Esophagus (tissue), 2 donors: ENCODE data around the gene TRERF1. TPM values are rescaled to one million over a fixed set of nuclear protein-coding genes. Genes with fewer than 3 reads are reported as not detected.
A peak's percentile ranks its signal among the peaks of the same experiment; 100 is the strongest.

ENCODE experiments used
- H3K27ac ChIP-seq, 2 donors: one replicate each; pipeline ENCODE4 v1.5.1; 2013; ENCODE audit warnings: low read depth in 2 of 2, mild to moderate bottlenecking in 2 of 2, inconsistent platforms in 1 of 2, low read length in 1 of 2, moderate library complexity in 1 of 2
- H3K27me3 ChIP-seq, 2 donors: one replicate each; pipeline ENCODE4 v1.6.1; 2013; ENCODE audit warnings: low read length in 2 of 2, control low read depth in 1 of 2, mild to moderate bottlenecking in 1 of 2; ENCODE audit not compliant: insufficient read depth in 2 of 2, control insufficient read depth in 1 of 2
- H3K36me3 ChIP-seq, 2 donors: one replicate each; pipeline ENCODE4 v1.6.1; 2013; ENCODE audit warnings: low read length in 1 of 2; ENCODE audit not compliant: control insufficient read depth in 2 of 2, insufficient read depth in 2 of 2
- H3K4me1 ChIP-seq, 2 donors: one replicate each; pipeline ENCODE4 v1.6.1; 2013; ENCODE audit warnings: low read length in 1 of 2; ENCODE audit not compliant: control insufficient read depth in 2 of 2, insufficient read depth in 2 of 2
- H3K4me3 ChIP-seq, 2 donors: one replicate each; pipeline ENCODE4 v1.5.1; 2013; ENCODE audit warnings: low read length in 2 of 2, mild to moderate bottlenecking in 2 of 2, low read depth in 1 of 2, moderate library complexity in 1 of 2
- H3K9me3 ChIP-seq, 2 donors: one replicate each; pipeline ENCODE4 v1.6.1; 2013; ENCODE audit warnings: mild to moderate bottlenecking in 2 of 2, low read depth in 1 of 2, low read length in 1 of 2, moderate library complexity in 1 of 2; ENCODE audit not compliant: control insufficient read depth in 2 of 2, insufficient read depth in 1 of 2
- WGBS, 2 donors: extraction: QIAGEN DNeasy Blood & Tissue Kit; methylation state at CpG; one replicate each; pipeline ENCODE4 v1.1.7; 2013; 5-methylcytosine and 5-hydroxymethylcytosine counted together
- polyA plus RNA-seq, 2 donors: library from polyadenylated mRNA; stranded (reverse); fragments of 200-250 nt; gene quantifications; one replicate each; pipeline ENCODE4 v1.2.3, GENCODE V29; 2013
- donor health status: healthy with polysubstance abuse.
- donor health status: Bipolar disorder and iron deficiency.

TRERF1 gene
- polyA plus RNA-seq, 2 donors, result 4.6 to 8.1 TPM

DNA sequence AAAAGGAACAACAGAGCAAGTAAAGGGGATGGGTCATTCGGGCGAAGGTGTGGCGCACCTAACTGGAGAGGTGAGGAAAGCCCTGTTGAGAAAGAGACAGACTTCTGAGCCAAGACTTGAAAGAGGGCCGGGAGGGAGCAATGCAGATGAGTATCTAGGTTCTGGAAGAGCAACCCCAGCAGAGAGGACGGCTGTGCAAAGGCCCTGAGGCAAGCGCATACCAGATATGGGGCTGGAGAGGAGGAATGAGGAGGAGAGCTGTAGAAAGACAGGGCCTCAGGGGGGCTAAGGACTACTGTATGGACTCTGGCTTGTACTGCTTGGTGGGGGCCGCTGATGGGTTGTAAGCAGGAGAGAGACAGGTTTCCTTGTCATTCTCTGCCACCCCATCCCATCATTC lies 21.9 kb downstream of the TRERF1 start:
- H3K27ac ChIP-seq, result peak overlapping the region in 1 of 2 donors; percentile 7
- 86 to 91% methylated on average over 7 of the region's 7 CpGs for WGBS, 2 donors
- H3K27me3 ChIP-seq, result no peaks in the 10 kb centered on the region
- H3K4me1 ChIP-seq, result peaks cover 4 to 9% of the 10 kb centered on the region in 2 donors
- no peaks in the 10 kb centered on the region for H3K9me3 ChIP-seq
- H3K36me3 ChIP-seq, result no peaks in the 10 kb centered on the region
- no peak overlapping the region for H3K4me3 ChIP-seq

DNA sequence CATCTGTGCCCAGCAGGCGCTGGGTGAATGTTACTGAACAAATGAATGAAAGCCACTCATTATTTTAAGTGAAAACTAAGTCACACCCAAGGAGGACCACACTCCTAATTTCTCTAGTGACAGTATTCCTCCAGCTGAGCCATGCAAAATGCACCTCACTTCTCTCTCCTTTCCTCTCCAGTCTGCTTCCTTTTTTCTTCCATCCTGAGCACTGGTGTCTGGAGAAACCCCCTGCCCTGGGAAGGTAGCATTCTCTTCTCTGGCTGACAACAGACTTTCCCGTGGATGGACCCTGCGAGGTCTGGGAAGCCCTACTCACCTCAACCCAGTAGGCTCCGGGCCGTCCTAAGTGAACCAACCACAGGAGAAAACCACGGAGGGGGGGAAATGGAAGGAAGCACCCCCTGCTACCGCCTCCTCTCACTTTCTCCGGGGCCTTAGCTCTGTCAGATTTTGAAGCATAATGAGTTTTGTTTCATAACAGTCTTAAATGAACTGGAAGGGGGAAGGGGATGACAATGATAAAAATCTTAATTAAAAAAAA lies 22.6 kb downstream of the TRERF1 start:
- no peak overlapping the region for H3K4me3 ChIP-seq
- peak overlapping the region in 1 of 2 donors; percentile 73 for H3K27ac ChIP-seq
- H3K27me3 ChIP-seq, result no peaks in the 10 kb centered on the region
- no peaks in the 10 kb centered on the region for H3K36me3 ChIP-seq
- H3K4me1 ChIP-seq, result peaks cover 4 to 9% of the 10 kb centered on the region in 2 donors
- H3K9me3 ChIP-seq, result no peaks in the 10 kb centered on the region
- WGBS, 2 donors, result 68 to 75% methylated on average over 8 of the region's 8 CpGs

GRCh38 chr6:42428326-42429041 lies 23.2 kb downstream of the TRERF1 start:
- Histone ChIP-seq H3K36me3 (no peaks in the 10 kb centered on the region), H3K27me3 (no peaks in the 10 kb centered on the region), H3K4me1 (peaks cover 4 to 9% of the 10 kb centered on the region in 2 donors), H3K27ac (peak overlapping the region in 1 of 2 donors; percentile 73), H3K4me3 (no peak overlapping the region), H3K9me3 (no peaks in the 10 kb centered on the region)
- 63 to 67% methylated on average over 7 of the region's 7 CpGs for WGBS, 2 donors

GRCh38 chr6:42427871-42428270 lies 23.9 kb downstream of the TRERF1 start:
- no peaks in the 10 kb centered on the region for H3K27me3 ChIP-seq

GRCh38 chr6:42426191-42426590 lies 25.5 kb downstream of the TRERF1 start:
- no peaks in the 10 kb centered on the region for H3K27me3 ChIP-seq
- 91 to 92% methylated on average over 2 of the region's 2 CpGs for WGBS, 2 donors
- H3K27ac ChIP-seq, result no peak overlapping the region
- no peaks in the 10 kb centered on the region for H3K36me3 ChIP-seq
- H3K4me1 ChIP-seq, result peaks cover 4 to 9% of the 10 kb centered on the region in 2 donors
- H3K4me3 ChIP-seq, result no peak overlapping the region
- H3K9me3 ChIP-seq, result no peaks in the 10 kb centered on the region

More at GRCh38 chr6:42427871-42428270, 23.9 kb downstream of the TRERF1 start:
- Histone ChIP-seq H3K27ac (no peak overlapping the region), H3K4me3 (no peak overlapping the region), H3K9me3 (no peaks in the 10 kb centered on the region), H3K4me1 (peaks cover 4 to 9% of the 10 kb centered on the region in 2 donors), H3K36me3 (no peaks in the 10 kb centered on the region)
- WGBS, 2 donors, result 90 to 91% methylated on average over 2 of the region's 2 CpGs

- Histone ChIP-seq H3K36me3 (no peaks in the 10 kb centered on the region), H3K27me3 (no peaks in the 10 kb centered on the region), H3K9me3 (no peaks in the 10 kb centered on the region), H3K4me1 (peaks cover 4 to 9% of the 10 kb centered on the region in 2 donors), H3K4me3 (no peak overlapping the region), H3K27ac (no peak overlapping the region)
- WGBS, 2 donors, result 66 to 67% methylated on average over 4 of the region's 4 CpGs
These were observed 26.7 kb downstream of the TRERF1 start for GRCh38 chr6:42424906-42425474.

DNA sequence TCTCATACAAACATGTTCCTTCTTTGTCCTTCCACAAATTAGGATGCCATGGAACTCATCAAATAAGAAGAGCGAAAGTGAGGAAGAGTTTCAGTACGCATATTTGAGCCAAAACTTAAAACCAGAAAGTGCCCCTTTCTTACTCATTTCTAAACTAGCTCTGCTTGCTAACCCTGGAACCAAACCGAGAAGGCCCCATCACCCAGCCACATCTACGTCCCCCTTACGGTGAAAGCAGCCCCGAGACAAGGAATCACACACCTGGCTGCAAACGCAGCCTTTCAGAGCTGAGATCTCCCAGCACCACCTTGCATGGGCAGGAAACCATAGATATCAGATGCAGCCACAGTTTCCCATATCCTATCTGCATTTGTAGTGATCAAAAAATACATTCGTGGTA lies 28.5 kb downstream of the TRERF1 start:
- no peaks in the 10 kb centered on the region for H3K36me3 ChIP-seq
- no peaks in the 10 kb centered on the region for H3K9me3 ChIP-seq
- no peaks in the 10 kb centered on the region for H3K4me1 ChIP-seq

DNA sequence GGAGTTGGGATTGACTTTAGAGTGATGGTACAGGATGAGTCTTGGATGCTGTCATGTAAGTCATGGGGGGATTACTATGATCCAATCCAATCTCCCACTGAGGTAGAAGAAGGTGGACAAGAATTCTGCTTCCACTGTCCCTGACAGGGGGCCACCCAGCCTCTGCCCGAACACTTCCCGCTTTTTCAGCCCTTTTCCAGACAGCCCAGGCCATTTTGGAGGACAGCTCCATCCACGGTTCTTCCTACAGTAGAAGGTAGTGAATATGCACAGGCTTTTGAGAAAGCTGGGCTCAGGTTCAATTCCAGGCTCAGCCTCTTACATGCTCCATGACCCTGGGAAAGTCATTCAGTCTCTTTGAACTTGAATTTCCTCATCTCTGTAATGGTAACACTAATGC lies 31.0 kb downstream of the TRERF1 start:
- H3K4me3 ChIP-seq, result no peak overlapping the region
- 95 to 99% methylated on average over 3 of the region's 3 CpGs for WGBS, 2 donors
- H3K27ac ChIP-seq, result no peak overlapping the region
- no peaks in the 10 kb centered on the region for H3K36me3 ChIP-seq
- H3K27me3 ChIP-seq, result no peaks in the 10 kb centered on the region
- H3K9me3 ChIP-seq, result no peaks in the 10 kb centered on the region
- H3K4me1 ChIP-seq, result peaks cover 0 to 4% of the 10 kb centered on the region in 2 donors

More for the DNA sequence above, 28.5 kb downstream of the TRERF1 start:
- WGBS, 2 donors, result 82 to 86% methylated on average over 8 of the region's 8 CpGs
- Histone ChIP-seq H3K4me3 (no peak overlapping the region), H3K27ac (no peak overlapping the region), H3K27me3 (no peaks in the 10 kb centered on the region)

DNA sequence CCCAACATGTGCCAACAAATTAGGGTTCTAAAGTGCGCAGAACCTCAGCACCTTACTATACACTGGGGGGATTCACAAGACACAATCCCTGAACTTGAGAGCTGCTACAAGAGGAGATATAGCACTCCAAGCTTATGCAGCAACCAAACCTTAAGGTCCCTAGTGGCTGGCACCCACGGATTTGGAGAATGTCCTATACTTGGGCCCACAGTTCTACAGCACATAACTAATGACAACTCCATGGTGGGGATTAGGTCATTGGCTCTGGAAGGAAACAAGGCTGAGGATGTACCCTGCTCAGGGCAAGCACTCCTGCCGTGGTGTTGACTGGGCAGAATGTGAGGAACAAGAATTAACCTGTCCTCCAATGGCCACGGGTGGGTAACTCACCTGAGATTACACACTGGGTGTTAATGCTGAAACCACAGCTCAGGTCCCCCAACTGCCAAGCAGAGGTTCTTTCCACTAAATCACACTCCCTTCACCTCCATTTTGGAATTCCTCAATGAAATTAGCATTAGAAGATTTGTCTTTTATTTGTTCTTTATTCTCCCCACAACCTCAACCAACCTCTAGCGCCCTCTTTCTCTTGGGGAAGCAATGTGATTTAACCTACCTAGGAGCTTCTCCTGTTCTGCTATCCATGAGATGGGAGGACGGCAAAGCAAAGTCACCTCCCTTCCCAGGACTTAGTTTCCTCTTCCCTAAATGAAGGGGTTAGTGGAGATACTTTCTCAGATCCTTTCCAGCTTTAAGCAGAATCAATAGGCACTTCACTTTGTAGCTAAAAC lies 32.0 kb downstream of the TRERF1 start:
- Histone ChIP-seq H3K9me3 (no peaks in the 10 kb centered on the region), H3K4me3 (no peak overlapping the region), H3K36me3 (no peaks in the 10 kb centered on the region), H3K27me3 (no peaks in the 10 kb centered on the region), H3K4me1 (peaks cover 0 to 4% of the 10 kb centered on the region in 2 donors), H3K27ac (no peak overlapping the region)
- 78 to 80% methylated on average over 6 of the region's 6 CpGs for WGBS, 2 donors
